GM23338 (cell line): ENCODE results near the gene SLC25A42. TPM values are rescaled to one million over a fixed set of nuclear protein-coding genes. Genes with fewer than 3 reads are reported as not detected.

Experiments
- ATAC-seq: fragments of 200-7000 bp; cut with Tn5 transposase; 3 replicates; pipeline ENCODE4 v1.9.1; 2020
- DNase-seq: peaks from one replicate; pipeline ENCODE4 v3.0.0-alpha.2; 2015; ENCODE audit warnings: low spot score
- H2AFZ ChIP-seq: fragments of 200-600 bp; sonication (generic); 2 replicates; pipeline ENCODE4 v1.8.0; 2016; ENCODE audit warnings: antibody characterized with exemption, mild to moderate bottlenecking, moderate library complexity
- H3F3A ChIP-seq: fragments of 200-600 bp; sonication (generic); replicated peaks from 2 replicates; pipeline ENCODE4 v1.8.0; 2017; ENCODE audit warnings: antibody characterized with exemption, mixed run types, low read depth
- H3K27ac ChIP-seq: fragments of 200-600 bp; sonication (generic); 2 replicates; pipeline ENCODE4 v1.6.1; 2016; ENCODE audit warnings: low read depth
- H3K27me3 ChIP-seq: fragments of 200-600 bp; sonication (generic); 2 replicates; pipeline ENCODE4 v1.8.0; 2016; ENCODE audit warnings: mild to moderate bottlenecking, mixed run types, moderate library complexity; ENCODE audit not compliant: insufficient read depth
- H3K36me3 ChIP-seq: fragments of 200-600 bp; sonication (generic); 2 replicates; pipeline ENCODE4 v1.8.0; 2016; ENCODE audit warnings: mild to moderate bottlenecking; ENCODE audit not compliant: insufficient read depth
- H3K4me1 ChIP-seq: fragments of 200-600 bp; sonication (generic); 2 replicates; pipeline ENCODE4 v1.8.0; 2016; ENCODE audit warnings: mild to moderate bottlenecking, moderate library complexity; ENCODE audit not compliant: insufficient read depth
- H3K4me2 ChIP-seq: fragments of 200-600 bp; sonication (generic); 2 replicates; pipeline ENCODE4 v1.7.1; 2017; ENCODE audit warnings: mixed run types
- H3K4me3 ChIP-seq: fragments of 200-600 bp; sonication (generic); 2 replicates; pipeline ENCODE4 v1.6.1; 2016; ENCODE audit warnings: mixed run types
- H3K79me2 ChIP-seq: fragments of 200-600 bp; sonication (generic); replicated peaks from 2 replicates; pipeline ENCODE4 v1.8.0; 2017; ENCODE audit warnings: mild to moderate bottlenecking; ENCODE audit not compliant: insufficient read depth
- H3K9me2 ChIP-seq: fragments of 200-600 bp; sonication (generic); 2 replicates; pipeline ENCODE4 v1.8.0; 2017; ENCODE audit not compliant: insufficient read depth
- H4K20me1 ChIP-seq: fragments of 200-600 bp; sonication (generic); replicated peaks from 2 replicates; pipeline ENCODE4 v1.8.0; 2017; ENCODE audit warnings: mild to moderate bottlenecking; ENCODE audit not compliant: insufficient read depth
- H3K27ac Mint-ChIP-seq: 2 replicates; pipeline ENCODE4 v1.8.0; 2020; ENCODE audit warnings: inconsistent platforms, mild to moderate bottlenecking, moderate library complexity, mixed read lengths
- H3K27me3 Mint-ChIP-seq: 3 replicates; pipeline ENCODE4 v1.8.0; 2022; ENCODE audit warnings: low read depth, mild to moderate bottlenecking, moderate library complexity, mixed read lengths, inconsistent platforms; ENCODE audit not compliant: insufficient read depth, poor library complexity
- H3K36me3 Mint-ChIP-seq: 3 replicates; pipeline ENCODE4 v1.8.0; 2021; ENCODE audit warnings: low read depth, mild to moderate bottlenecking, inconsistent platforms, moderate library complexity, mixed read lengths
- H3K4me1 Mint-ChIP-seq: 3 replicates; pipeline ENCODE4 v1.8.0; 2020; ENCODE audit warnings: mild to moderate bottlenecking, inconsistent platforms, mixed read lengths
- H3K4me3 Mint-ChIP-seq: 3 replicates; pipeline ENCODE4 v1.8.0; 2021; ENCODE audit warnings: moderate library complexity, mild to moderate bottlenecking, inconsistent platforms, mixed read lengths
- H3K9me3 Mint-ChIP-seq: 3 replicates; pipeline ENCODE4 v1.8.0; 2020; ENCODE audit warnings: moderate library complexity, mild to moderate bottlenecking, inconsistent platforms, mixed read lengths
- CREB1 ChIP-seq: fragments of 250-450 bp; sonication (Bioruptor Pico); IDR thresholded peaks from 2 replicates; pipeline ENCODE4 v1.5.0; 2020; ENCODE audit warnings: low read depth, mild to moderate bottlenecking, moderate library complexity
- CTCF ChIP-seq, 2 experiments: fragments of 200-600 bp in 1 of 2; sonication (generic) in 1 of 2; conservative IDR thresholded peaks; 2 replicates each; pipeline versions ENCODE4 v1.5.1 to v1.6.1; 2016 to 2017; ENCODE audit warnings: antibody characterized with exemption in 2 of 2, low read depth in 2 of 2, mild to moderate bottlenecking in 2 of 2, moderate library complexity in 1 of 2
- EZH2 ChIP-seq: fragments of 200-600 bp; sonication (generic); IDR thresholded peaks from one replicate; pipeline ENCODE4 v1.8.0; 2017; ENCODE audit warnings: antibody characterized with exemption, mild to moderate bottlenecking, low read depth; ENCODE audit not compliant: unreplicated experiment
- EZH2phosphoT487 ChIP-seq: fragments of 200-600 bp; sonication (generic); IDR thresholded peaks from one replicate; pipeline ENCODE4 v1.8.1; 2018; ENCODE audit warnings: antibody characterized with exemption; ENCODE audit not compliant: unreplicated experiment
- JUNB ChIP-seq: IDR thresholded peaks from one replicate; pipeline ENCODE4 v1.6.1; 2016; ENCODE audit warnings: antibody characterized with exemption; ENCODE audit not compliant: unreplicated experiment
- POLR2AphosphoS5 ChIP-seq: IDR thresholded peaks from 2 replicates; pipeline ENCODE4 v1.6.1; 2016; ENCODE audit warnings: antibody characterized with exemption, low read depth
- REST ChIP-seq: IDR thresholded peaks from one replicate; pipeline ENCODE4 v1.6.1; 2018; ENCODE audit warnings: antibody characterized with exemption; ENCODE audit not compliant: unreplicated experiment
- STAT1 ChIP-seq: IDR thresholded peaks from one replicate; pipeline ENCODE4 v1.6.1; 2016; ENCODE audit warnings: antibody characterized with exemption; ENCODE audit not compliant: unreplicated experiment
- ZNF114 ChIP-seq: fragments of 250-450 bp; sonication (Bioruptor Pico); IDR thresholded peaks from 2 replicates; pipeline ENCODE4 v1.5.0; 2020; ENCODE audit warnings: mild to moderate bottlenecking, moderate library complexity
- ZNF331 ChIP-seq: fragments of 250-450 bp; sonication (Bioruptor Pico); IDR thresholded peaks from 2 replicates; pipeline ENCODE4 v1.5.0; 2020; ENCODE audit warnings: low read depth, mild to moderate bottlenecking, moderate library complexity
- polyA plus RNA-seq: library from polyadenylated mRNA; unstranded; fragments of >200 nt; fragmentation: Nextera tagmentation; extraction: Ambion mirVana; gene quantifications from 2 replicates; pipeline ENCODE4 v1.2.1, GENCODE V29; 2016
- total RNA-seq: library from RNA; depleted of rRNA; stranded (reverse); fragments of >200 nt; shearing (Covaris generic); gene quantifications from 2 replicates; pipeline ENCODE4 v1.2.3, GENCODE V29; 2014
- TF ChIP-seq, protein P1 (sequence below): fragments of 250-450 bp; sonication (Bioruptor Pico); IDR thresholded peaks from 2 replicates; pipeline ENCODE4 v1.5.0; 2020; ENCODE audit warnings: mild to moderate bottlenecking, moderate library complexity

Gene SLC25A42
- total and polyA plus RNA-seq, 2 experiments from 2014 or later, result 7.3 to 7.6 TPM

DNA sequence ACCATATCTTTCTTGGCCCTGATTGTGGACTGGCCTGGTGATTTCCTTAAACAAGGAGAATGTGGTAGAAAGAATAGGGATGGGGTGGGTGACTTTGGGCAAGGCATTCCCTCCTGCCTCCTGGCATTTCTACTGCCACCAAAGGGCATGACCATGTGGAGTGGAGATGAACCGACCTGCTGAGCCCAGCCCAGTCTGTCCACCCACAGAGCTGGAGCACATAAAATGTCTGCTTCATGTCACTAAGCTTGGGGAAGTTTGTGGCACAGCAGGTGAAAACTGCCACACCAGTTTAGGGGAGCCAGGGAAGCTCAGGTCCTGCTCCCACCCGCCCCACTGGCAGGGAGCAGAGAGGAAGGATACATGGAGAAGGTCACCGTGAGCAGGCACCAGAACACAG is 68.2 kb downstream of the SLC25A42 start:
- peaks cover 50% of the 10 kb centered on the region for H3K36me3 Mint-ChIP-seq
- Histone ChIP-seq H4K20me1 (peaks cover 15% of the 10 kb centered on the region), H3K36me3 (no peaks in the 10 kb centered on the region), H3K4me3 (no peak overlapping the region), H3K9me2 (no peaks in the 10 kb centered on the region), H3K27me3 (no peaks in the 10 kb centered on the region), H3F3A (0 out of 2 replicates have a peak, but pooled peaks cover 4% of the 10 kb centered on the region), H3K27ac (no peak overlapping the region), H3K79me2 (peaks cover 3% of the 10 kb centered on the region; the same call in 1 of the 2 replicates), H3K4me1 (peaks cover 5% of the 10 kb centered on the region; the same call in 1 of the 2 replicates), H3K4me2 (no peak overlapping the region), H2AFZ (no peak overlapping the region)
- H3K4me3 Mint-ChIP-seq, result no peak overlapping the region; the same call in 2 of the 3 replicates
- peaks cover 4% of the 10 kb centered on the region for H3K4me1 Mint-ChIP-seq
- ATAC-seq, result no peak
- no peak overlapping the region for H3K27ac Mint-ChIP-seq
- peaks cover 24% of the 10 kb centered on the region for H3K9me3 Mint-ChIP-seq
- peaks cover 15% of the 10 kb centered on the region for H3K27me3 Mint-ChIP-seq
- TF ChIP-seq JUNB, result no peak
- peak; percentile 98 for TF ChIP-seq ZNF331
- DNase-seq, result no peak

DNA sequence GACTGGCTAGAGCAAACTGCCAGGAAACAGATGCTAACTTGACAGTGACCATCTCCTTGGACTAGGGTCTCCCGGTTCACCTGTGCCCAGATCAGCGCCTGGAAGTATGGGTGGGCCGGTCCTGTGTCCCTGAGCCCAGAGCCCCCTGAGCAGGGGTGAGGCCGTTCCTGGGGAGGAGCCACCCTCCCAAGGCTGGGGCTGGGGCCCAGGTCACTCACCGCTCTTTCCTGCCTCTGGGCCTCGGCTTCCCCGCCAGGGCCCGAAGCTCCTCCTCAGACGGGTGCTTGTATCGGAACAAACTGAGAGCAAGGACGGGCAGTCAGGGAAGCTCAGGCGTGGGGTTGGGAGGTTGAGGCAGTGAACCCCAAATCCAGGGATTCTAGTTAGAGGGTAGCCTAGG is 69.1 kb downstream of the SLC25A42 start:
- Histone ChIP-seq H3K4me1 (peaks cover 5% of the 10 kb centered on the region; the same call in 1 of the 2 replicates), H3K27me3 (no peaks in the 10 kb centered on the region), H3K36me3 (no peaks in the 10 kb centered on the region), H3K4me2 (no peak overlapping the region), H3F3A (0 out of 2 replicates have a peak, but pooled peaks cover 4% of the 10 kb centered on the region), H3K27ac (no peak overlapping the region), H3K9me2 (no peaks in the 10 kb centered on the region), H4K20me1 (peaks cover 15% of the 10 kb centered on the region), H2AFZ (no peak overlapping the region), H3K4me3 (no peak overlapping the region), H3K79me2 (peaks cover 3% of the 10 kb centered on the region; the same call in 1 of the 2 replicates)
- peaks cover 19% of the 10 kb centered on the region for H3K27me3 Mint-ChIP-seq
- peaks cover 47% of the 10 kb centered on the region for H3K36me3 Mint-ChIP-seq
- DNase-seq (no peak), ATAC-seq (no peak)
- no peak overlapping the region for H3K27ac Mint-ChIP-seq
- peaks cover 9% of the 10 kb centered on the region for H3K4me1 Mint-ChIP-seq
- H3K4me3 Mint-ChIP-seq, result no peak overlapping the region
- peaks cover 24% of the 10 kb centered on the region for H3K9me3 Mint-ChIP-seq
- TF ChIP-seq CTCF (conservative IDR thresholded peaks at IDR 0.05; ENCODE audit: low read depth in 2 of 2) (no peak), POLR2AphosphoS5 (no peak), EZH2phosphoT487 (no peak), CREB1 (CRISPR knock-in tag) (no peak), ZNF331 (no peak), ZNF114 (CRISPR knock-in tag) (no peak), STAT1 (no peak), EZH2 (no peak), REST (no peak)
- TF ChIP-seq, protein P1, sequence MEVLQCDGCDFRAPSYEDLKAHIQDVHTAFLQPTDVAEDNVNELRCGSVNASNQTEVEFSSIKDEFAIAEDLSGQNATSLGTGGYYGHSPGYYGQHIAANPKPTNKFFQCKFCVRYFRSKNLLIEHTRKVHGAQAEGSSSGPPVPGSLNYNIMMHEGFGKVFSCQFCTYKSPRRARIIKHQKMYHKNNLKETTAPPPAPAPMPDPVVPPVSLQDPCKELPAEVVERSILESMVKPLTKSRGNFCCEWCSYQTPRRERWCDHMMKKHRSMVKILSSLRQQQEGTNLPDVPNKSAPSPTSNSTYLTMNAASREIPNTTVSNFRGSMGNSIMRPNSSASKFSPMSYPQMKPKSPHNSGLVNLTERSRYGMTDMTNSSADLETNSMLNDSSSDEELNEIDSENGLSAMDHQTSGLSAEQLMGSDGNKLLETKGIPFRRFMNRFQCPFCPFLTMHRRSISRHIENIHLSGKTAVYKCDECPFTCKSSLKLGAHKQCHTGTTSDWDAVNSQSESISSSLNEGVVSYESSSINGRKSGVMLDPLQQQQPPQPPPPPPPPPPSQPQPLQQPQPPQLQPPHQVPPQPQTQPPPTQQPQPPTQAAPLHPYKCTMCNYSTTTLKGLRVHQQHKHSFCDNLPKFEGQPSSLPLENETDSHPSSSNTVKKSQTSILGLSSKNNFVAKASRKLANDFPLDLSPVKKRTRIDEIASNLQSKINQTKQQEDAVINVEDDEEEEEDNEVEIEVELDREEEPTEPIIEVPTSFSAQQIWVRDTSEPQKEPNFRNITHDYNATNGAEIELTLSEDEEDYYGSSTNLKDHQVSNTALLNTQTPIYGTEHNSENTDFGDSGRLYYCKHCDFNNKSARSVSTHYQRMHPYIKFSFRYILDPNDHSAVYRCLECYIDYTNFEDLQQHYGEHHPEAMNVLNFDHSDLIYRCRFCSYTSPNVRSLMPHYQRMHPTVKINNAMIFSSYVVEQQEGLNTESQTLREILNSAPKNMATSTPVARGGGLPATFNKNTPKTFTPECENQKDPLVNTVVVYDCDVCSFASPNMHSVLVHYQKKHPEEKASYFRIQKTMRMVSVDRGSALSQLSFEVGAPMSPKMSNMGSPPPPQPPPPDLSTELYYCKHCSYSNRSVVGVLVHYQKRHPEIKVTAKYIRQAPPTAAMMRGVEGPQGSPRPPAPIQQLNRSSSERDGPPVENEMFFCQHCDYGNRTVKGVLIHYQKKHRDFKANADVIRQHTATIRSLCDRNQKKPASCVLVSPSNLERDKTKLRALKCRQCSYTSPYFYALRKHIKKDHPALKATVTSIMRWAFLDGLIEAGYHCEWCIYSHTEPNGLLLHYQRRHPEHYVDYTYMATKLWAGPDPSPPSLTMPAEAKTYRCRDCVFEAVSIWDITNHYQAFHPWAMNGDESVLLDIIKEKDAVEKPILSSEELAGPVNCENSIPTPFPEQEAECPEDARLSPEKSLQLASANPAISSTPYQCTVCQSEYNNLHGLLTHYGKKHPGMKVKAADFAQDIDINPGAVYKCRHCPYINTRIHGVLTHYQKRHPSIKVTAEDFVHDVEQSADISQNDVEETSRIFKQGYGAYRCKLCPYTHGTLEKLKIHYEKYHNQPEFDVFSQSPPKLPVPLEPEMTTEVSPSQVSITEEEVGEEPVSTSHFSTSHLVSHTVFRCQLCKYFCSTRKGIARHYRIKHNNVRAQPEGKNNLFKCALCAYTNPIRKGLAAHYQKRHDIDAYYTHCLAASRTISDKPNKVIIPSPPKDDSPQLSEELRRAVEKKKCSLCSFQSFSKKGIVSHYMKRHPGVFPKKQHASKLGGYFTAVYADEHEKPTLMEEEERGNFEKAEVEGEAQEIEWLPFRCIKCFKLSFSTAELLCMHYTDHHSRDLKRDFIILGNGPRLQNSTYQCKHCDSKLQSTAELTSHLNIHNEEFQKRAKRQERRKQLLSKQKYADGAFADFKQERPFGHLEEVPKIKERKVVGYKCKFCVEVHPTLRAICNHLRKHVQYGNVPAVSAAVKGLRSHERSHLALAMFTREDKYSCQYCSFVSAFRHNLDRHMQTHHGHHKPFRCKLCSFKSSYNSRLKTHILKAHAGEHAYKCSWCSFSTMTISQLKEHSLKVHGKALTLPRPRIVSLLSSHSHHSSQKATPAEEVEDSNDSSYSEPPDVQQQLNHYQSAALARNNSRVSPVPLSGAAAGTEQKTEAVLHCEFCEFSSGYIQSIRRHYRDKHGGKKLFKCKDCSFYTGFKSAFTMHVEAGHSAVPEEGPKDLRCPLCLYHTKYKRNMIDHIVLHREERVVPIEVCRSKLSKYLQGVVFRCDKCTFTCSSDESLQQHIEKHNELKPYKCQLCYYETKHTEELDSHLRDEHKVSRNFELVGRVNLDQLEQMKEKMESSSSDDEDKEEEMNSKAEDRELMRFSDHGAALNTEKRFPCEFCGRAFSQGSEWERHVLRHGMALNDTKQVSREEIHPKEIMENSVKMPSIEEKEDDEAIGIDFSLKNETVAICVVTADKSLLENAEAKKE, result no peak
